HepG2 (cell line): ENCODE results near the gene STK39. TPM values are rescaled to one million over a fixed set of nuclear protein-coding genes. Genes with fewer than 3 reads are reported as not detected.

Source experiments
- ATAC-seq: fragments of 200-7000 bp; cut with Tn5 transposase; 3 replicates; pipeline ENCODE4 v1.9.1; 2020; ENCODE audit warnings: mild to moderate bottlenecking, moderate library complexity
- BruUV-seq: library from RNA; stranded (reverse); fragments of 400-500 nt; replicated peaks from 2 replicates; lab custom pipeline; 2021; lab: Mats Ljungman, UMichigan
- CTCF ChIA-PET: fragments of 300-600 bp; formaldehyde crosslinking; extraction: SDS; loops from one replicate; lab custom pipeline; 2021; ENCODE audit warnings: low total read pairs, inconsistent platforms, low intra/inter-chr PET ratio; lab: Yijun Ruan, JAX
- POLR2A ChIA-PET: fragments of 350-600 bp; sonication (Branson Sonifier 250); formaldehyde crosslinking; loops from one replicate; lab custom pipeline; 2020; ENCODE audit warnings: antibody characterized with exemption, inconsistent platforms; lab: Yijun Ruan, JAX
- DNase-seq: peaks from one replicate; pipeline ENCODE4 v3.0.0-alpha.2; 2015; ENCODE audit warnings: low spot score
- FAIRE-seq: peaks from 3 replicates; lab custom pipeline; 2011; peaks lifted over from hg19 to GRCh38; lab: Jason Lieb, UNC
- H2AFZ ChIP-seq: one replicate; pipeline ENCODE4 v1.6.1; 2011; ENCODE audit warnings: low read length, inconsistent platforms
- H3K27ac ChIP-seq: fragments of 300-600 bp; 3 replicates; pipeline ENCODE4 v1.8.0; 2011; ENCODE audit warnings: mixed run types, mild to moderate bottlenecking, mixed read lengths, low read length, inconsistent platforms; ENCODE audit not compliant: insufficient read depth; ENCODE audit errors: extremely low read length
- H3K27me3 ChIP-seq, 2 experiments: fragments of 200-600 bp in 1 of 2; 2 replicates in 1 of 2; 3 replicates in 1 of 2; pipeline versions ENCODE4 v1.6.0 to v1.8.0; 2011; ENCODE audit warnings: low read length in 2 of 2, mild to moderate bottlenecking in 2 of 2, moderate library complexity in 2 of 2, inconsistent platforms in 1 of 2; ENCODE audit not compliant: insufficient read depth in 2 of 2, control insufficient read depth in 1 of 2
- H3K36me3 ChIP-seq, 2 experiments: fragments of 200-600 bp in 1 of 2; replicated peaks in 1 of 2; 2 replicates in 1 of 2; 3 replicates in 1 of 2; pipeline versions ENCODE4 v1.5.1 to v1.8.0; 2011; ENCODE audit warnings: low read length in 2 of 2, inconsistent platforms in 1 of 2; ENCODE audit not compliant: insufficient read depth in 2 of 2, control insufficient read depth in 1 of 2
- H3K4me1 ChIP-seq: 2 replicates; pipeline ENCODE4 v1.5.1; 2012; ENCODE audit warnings: low read length, inconsistent platforms; ENCODE audit not compliant: insufficient read depth
- H3K4me2 ChIP-seq: 2 replicates; pipeline ENCODE4 v1.6.0; 2011; ENCODE audit warnings: low read depth, low read length, inconsistent platforms
- H3K4me3 ChIP-seq, 3 experiments: fragments of 200-600 bp in 1 of 3; sonication (generic), shearing (Covaris generic) in 1 of 3; replicated peaks in 1 of 3; 2 replicates each; pipeline ENCODE4 v1.5.1; 2011 to 2016; ENCODE audit warnings: low read length in 3 of 3, inconsistent platforms in 2 of 3, low read depth in 2 of 3, mild to moderate bottlenecking in 2 of 3, control low read depth in 1 of 3, mixed read lengths in 1 of 3; ENCODE audit not compliant: insufficient read depth in 1 of 3
- H3K79me2 ChIP-seq: one replicate; pipeline ENCODE4 v1.6.1; 2011; ENCODE audit warnings: low read length, inconsistent platforms; ENCODE audit not compliant: insufficient read depth
- H3K9ac ChIP-seq: 2 replicates; pipeline ENCODE4 v1.6.0; 2011; ENCODE audit warnings: mild to moderate bottlenecking, low read depth, low read length, inconsistent platforms; ENCODE audit not compliant: insufficient read depth
- H3K9me3 ChIP-seq: 2 replicates; pipeline ENCODE4 v1.5.1; 2012; ENCODE audit warnings: mild to moderate bottlenecking, low read length
- H4K20me1 ChIP-seq: 2 replicates; pipeline ENCODE4 v1.6.0; 2011; ENCODE audit warnings: inconsistent platforms, mild to moderate bottlenecking, low read length, moderate library complexity; ENCODE audit not compliant: insufficient read depth
- AHR ChIP-seq: IDR thresholded peaks from 2 replicates; pipeline ENCODE4 v1.6.1; 2018; ENCODE audit warnings: missing genetic modification reagents, missing compliant biosample characterization
- CEBPB ChIP-seq: IDR thresholded peaks from 2 replicates; pipeline ENCODE4 v1.6.1; 2011; ENCODE audit warnings: low read depth, low read length, improper control_type of control experiment, borderline replicate concordance
- EEA1 ChIP-seq: sonication (generic); formaldehyde crosslinking; IDR thresholded peaks from 2 replicates; pipeline ENCODE4 v1.5.1; 2020; ENCODE audit warnings: mild to moderate bottlenecking, missing genetic modification reagents, borderline replicate concordance
- HCFC1 ChIP-seq: fragments of 150-350 bp; IDR thresholded peaks from 2 replicates; pipeline ENCODE4 v1.6.1; 2014; ENCODE audit warnings: low read depth, low read length
- MYC ChIP-seq: sonication (generic); formaldehyde crosslinking; IDR thresholded peaks from 2 replicates; pipeline ENCODE4 v1.9.0; 2021; ENCODE audit warnings: missing genetic modification reagents, borderline replicate concordance
- RAD21 ChIP-seq: fragments of 450-650 bp; formaldehyde crosslinking; IDR thresholded peaks from 2 replicates; pipeline ENCODE4 v1.5.0; 2020; ENCODE audit warnings: mild to moderate bottlenecking
- SMC3 ChIP-seq: IDR thresholded peaks from 2 replicates; pipeline ENCODE4 v1.6.1; 2011; ENCODE audit warnings: low read length, improper control_type of control experiment
- ZNF205 ChIP-seq: IDR thresholded peaks from 2 replicates; pipeline ENCODE4 v1.6.1; 2018; ENCODE audit warnings: missing biosample characterization, missing genetic modification reagents
- WGBS: methylation state at CpG from one replicate; pipeline ENCODE4 v1.1.6; 2017; ENCODE audit warnings: low lambda C conversion rate; 5-methylcytosine and 5-hydroxymethylcytosine counted together
- in situ Hi-C: cut with HindIII; loops from 2 replicates; pipeline ENCODE4 v1.10.0; 2017; ENCODE audit warnings: low pct_unique_long_range_greater_than_20kb; ENCODE audit not compliant: extremely low pct_ligation_motif_present
- intact Hi-C: fragments of 100-400 bp; cut with micrococcal nuclease; formaldehyde crosslinking; loops from one replicate; pipeline ENCODE4 v1.10.0; 2022; ENCODE audit not compliant: unreplicated experiment
- polyA plus RNA-seq, 8 experiments: library from polyadenylated mRNA; depleted of rRNA in 3 of 8; stranded (reverse) in 7 of 8; unstranded in 1 of 8; fragments of >200 nt; fragmentation: Illumina TruSeq in 4 of 8; extraction: Trizol in 4 of 8; gene quantifications; 2 replicates each; pipeline versions ENCODE4 v1.2.1 to v1.2.3, GENCODE V29; 2011 to 2016; ENCODE audit warnings: low read depth in 4 of 8, missing spikeins in 1 of 8, mixed read lengths in 1 of 8; ENCODE audit not compliant: insufficient read depth in 1 of 8
- total RNA-seq, 5 experiments: library from RNA; depleted of rRNA; stranded (reverse); fragments of >200 nt; fragmentation: Illumina TruSeq; extraction: Trizol; gene quantifications; 2 replicates each; pipeline ENCODE4 v1.2.3, GENCODE V29; 2016; ENCODE audit warnings: low read depth in 1 of 5

STK39 gene
- total and polyA plus RNA-seq, 2 of the 13 experiments (the other 11 are each of a cell fraction or from before 2014, with no cell fraction given), result 27.3 to 38.4 TPM

GRCh38 chr2:168136392-168136977 is 110.9 kb downstream of the STK39 start (continued):
- no peak for TF ChIP-seq AHR (CRISPR knock-in tag)
- no peak for TF ChIP-seq HCFC1
- TF ChIP-seq SMC3, result peak; percentile 65
- TF ChIP-seq RAD21, result peak; percentile 35; the same call in 1 of the 2 replicates

- Histone ChIP-seq H3K27me3 (no peaks in the 10 kb centered on the region), H3K4me3 (no peak overlapping the region), H3K9ac (no peak overlapping the region), H3K9me3 (no peaks in the 10 kb centered on the region), H3K4me2 (no peak overlapping the region), H3K36me3 (peaks cover 9 to 65% of the 10 kb centered on the region in 2 experiments), H3K79me2 (no peaks in the 10 kb centered on the region), H3K27ac (no peak overlapping the region), H4K20me1 (no peaks in the 10 kb centered on the region), H3K4me1 (no peaks in the 10 kb centered on the region), H2AFZ (no peak overlapping the region)
- ATAC-seq (no peak), FAIRE-seq (no peak), DNase-seq (no peak)
- BruUV-seq, result no TSS peak
- WGBS, result 97% methylated on average over 4 of the region's 4 CpGs
- ChIA-PET POLR2A (no interaction called here), CTCF (interaction anchor here (1.4 to 2.3 kb wide), 2 partner anchors 112 to 201 kb away, joined by 7 to 8 read pairs; partner anchors contain the start of gene STK39)
- intact Hi-C loops (loop anchor here (1.0 to 5.0 kb wide), 5 partner anchors 57 to 201 kb away; no protein-coding TSS in a partner anchor), in situ Hi-C loops (loop anchor here (25.0 kb wide), 1 partner anchor 777 kb away; the partner anchor contains the start of gene G6PC2)
- TF ChIP-seq ZNF205 (no peak), CEBPB (peak; percentile 59; the same call in 1 of the 2 replicates), EEA1 (CRISPR knock-in tag) (no peak), MYC (CRISPR knock-in tag) (no peak)
Measured at GRCh38 chr2:168135630-168136029, 111.8 kb downstream of the STK39 start.
